ENCODE results near the gene POTEM.
"Not testable (repeated sequence)": the region's sequence is repeated elsewhere in the genome, so short reads cannot be mapped to it uniquely, and the experiment has no call there.

GRCh38 chr14:18938733-18939132, 28.5 kb upstream of the POTEM start:
- not testable (repeated sequence) for TF ChIP-seq CTCF (tag by site-specific recombination; IDR thresholded peaks at IDR 0.05); HOXA7 (CRISPR knock-in tag; IDR thresholded peaks at IDR 0.05; ENCODE audit: borderline replicate concordance); YY1 (tag by site-specific recombination; IDR thresholded peaks at IDR 0.05); REST (tag by site-specific recombination; IDR thresholded peaks at IDR 0.05); ZNF398 (tag by site-specific recombination; IDR thresholded peaks at IDR 0.05)
